NB4 (cell line): ENCODE data around the gene USP46.

ENCODE experiments used
- POLR2A ChIP-seq: IDR thresholded peaks from 2 replicates; pipeline ENCODE4 v1.6.1; 2011; ENCODE audit warnings: mild to moderate bottlenecking; ENCODE audit not compliant: insufficient read length; ENCODE audit errors: extremely low read depth
- TF ChIP-seq, protein P1 (sequence below): IDR thresholded peaks from one replicate; pipeline ENCODE4 v1.5.1; 2012; ENCODE audit warnings: low read depth, low read length

DNA sequence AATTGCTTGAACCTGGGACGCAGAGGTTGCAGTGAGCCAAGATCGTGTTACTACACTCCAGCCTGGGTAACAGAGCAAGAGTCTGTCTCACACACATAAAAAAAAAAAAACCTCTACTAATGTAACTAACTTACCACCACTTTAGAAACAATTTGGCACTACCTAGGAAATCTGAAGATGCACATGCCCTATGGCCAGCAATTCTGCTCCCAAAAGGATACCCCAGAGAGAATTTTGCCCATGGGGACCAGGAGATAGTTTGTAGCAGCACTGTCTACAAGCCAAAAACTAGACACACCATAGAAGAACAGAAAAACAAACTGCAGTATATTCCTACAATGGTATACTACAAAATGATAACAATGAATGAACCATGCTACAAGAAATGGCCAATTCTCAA lies 37.5 kb downstream of the USP46 start:
- TF ChIP-seq, protein P1, sequence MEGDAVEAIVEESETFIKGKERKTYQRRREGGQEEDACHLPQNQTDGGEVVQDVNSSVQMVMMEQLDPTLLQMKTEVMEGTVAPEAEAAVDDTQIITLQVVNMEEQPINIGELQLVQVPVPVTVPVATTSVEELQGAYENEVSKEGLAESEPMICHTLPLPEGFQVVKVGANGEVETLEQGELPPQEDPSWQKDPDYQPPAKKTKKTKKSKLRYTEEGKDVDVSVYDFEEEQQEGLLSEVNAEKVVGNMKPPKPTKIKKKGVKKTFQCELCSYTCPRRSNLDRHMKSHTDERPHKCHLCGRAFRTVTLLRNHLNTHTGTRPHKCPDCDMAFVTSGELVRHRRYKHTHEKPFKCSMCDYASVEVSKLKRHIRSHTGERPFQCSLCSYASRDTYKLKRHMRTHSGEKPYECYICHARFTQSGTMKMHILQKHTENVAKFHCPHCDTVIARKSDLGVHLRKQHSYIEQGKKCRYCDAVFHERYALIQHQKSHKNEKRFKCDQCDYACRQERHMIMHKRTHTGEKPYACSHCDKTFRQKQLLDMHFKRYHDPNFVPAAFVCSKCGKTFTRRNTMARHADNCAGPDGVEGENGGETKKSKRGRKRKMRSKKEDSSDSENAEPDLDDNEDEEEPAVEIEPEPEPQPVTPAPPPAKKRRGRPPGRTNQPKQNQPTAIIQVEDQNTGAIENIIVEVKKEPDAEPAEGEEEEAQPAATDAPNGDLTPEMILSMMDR, result no peak
- no peak for TF ChIP-seq POLR2A
